ENCODE measurements around the gene ITM2B. TPM values are rescaled to one million over a fixed set of nuclear protein-coding genes. Genes with fewer than 3 reads are reported as not detected.

Gene ITM2B
- total and polyA plus RNA-seq, 7 donors: 105 to 219 (median 154) TPM

GRCh38 chr13:48315969-48316650, 83.1 kb downstream of the ITM2B start:
- no peak for TF ChIP-seq CTCF (IDR thresholded peaks at IDR 0.05)
- H3K27me3 ChIP-seq (ENCODE audit: insufficient read depth in 3 of 3, low read length in 2 of 3): no peaks in the 10 kb centered on the region
- no peak overlapping the region for H3K27ac ChIP-seq
- no peak overlapping the region for H3K4me3 ChIP-seq
- peaks cover 0 to 2% of the 10 kb centered on the region in 2 donors for H3K36me3 ChIP-seq (ENCODE audit: insufficient read depth in 1 of 2, low read depth in 1 of 2)
- H3K9me3 ChIP-seq: peaks cover 4% of the 10 kb centered on the region
- DNase-seq (no peak), ATAC-seq (no peak)
- intact Hi-C loops (cut with DNase I): no loop called here
- H3K4me1 ChIP-seq: no peaks in the 10 kb centered on the region
- 59 to 60% (median 59%) methylated on average over 17 of the region's 17 CpGs for WGBS, 3 donors

- 84 to 91% (median 89%) methylated on average over 41 to 43 of the region's 43 CpGs for WGBS, 3 donors
- no peak overlapping the region for H3K4me3 ChIP-seq
- H3K36me3 ChIP-seq (ENCODE audit: insufficient read depth in 1 of 2, low read depth in 1 of 2): peaks cover 0 to 2% of the 10 kb centered on the region in 2 donors
- H3K4me1 ChIP-seq: no peaks in the 10 kb centered on the region
- DNase-seq (no peak), ATAC-seq (peak in 3 of 4 donors; percentile 14 to 16 (median 15))
- intact Hi-C loops (cut with DNase I): no loop called here
- peaks cover 9% of the 10 kb centered on the region for H3K9me3 ChIP-seq
- no peaks in the 10 kb centered on the region for H3K27me3 ChIP-seq (ENCODE audit: insufficient read depth in 3 of 3, low read length in 2 of 3)
- TF ChIP-seq CTCF (IDR thresholded peaks at IDR 0.05): no peak
- H3K27ac ChIP-seq: peak overlapping the region; percentile 9
Observed at GRCh38 chr13:48316826-48317510, 84.0 kb downstream of the ITM2B start.

- H3K4me3 ChIP-seq: peak overlapping the region; percentile 41
- DNase-seq (peak in 1 of 2 donors; percentile 54), ATAC-seq (peak; percentile 27 to 45 (median 30))
- H3K4me1 ChIP-seq: no peaks in the 10 kb centered on the region
- H3K27me3 ChIP-seq (ENCODE audit: insufficient read depth in 3 of 3, low read length in 2 of 3): no peaks in the 10 kb centered on the region
- TF ChIP-seq CTCF (IDR thresholded peaks at IDR 0.05): no peak
- intact Hi-C loops (cut with DNase I): no loop called here
- WGBS, 3 donors: 73 to 79% (median 74%) methylated on average over 40 to 41 of the region's 41 CpGs
- peaks cover 16% of the 10 kb centered on the region for H3K9me3 ChIP-seq
- no peak overlapping the region for H3K27ac ChIP-seq
- H3K36me3 ChIP-seq (ENCODE audit: insufficient read depth in 1 of 2, low read depth in 1 of 2): peaks cover 0 to 2% of the 10 kb centered on the region in 2 donors
Observed at GRCh38 chr13:48317511-48318376, 84.7 kb downstream of the ITM2B start.

- ATAC-seq: peak; percentile 28 to 43 (median 38)
- H3K27me3 ChIP-seq (ENCODE audit: insufficient read depth in 3 of 3, low read length in 2 of 3): no peaks in the 10 kb centered on the region
- peak overlapping the region; percentile 41 for H3K4me3 ChIP-seq
- peak in 1 of 2 donors; percentile 50 for DNase-seq
- 70 to 74% (median 73%) methylated on average over 25 to 28 of the region's 28 CpGs for WGBS, 3 donors
- H3K4me1 ChIP-seq: no peaks in the 10 kb centered on the region
- intact Hi-C loops (cut with DNase I): no loop called here
- no peak overlapping the region for H3K27ac ChIP-seq
- TF ChIP-seq CTCF (IDR thresholded peaks at IDR 0.05): no peak
- peaks cover 21% of the 10 kb centered on the region for H3K9me3 ChIP-seq
- H3K36me3 ChIP-seq (ENCODE audit: insufficient read depth in 1 of 2, low read depth in 1 of 2): peaks cover 0 to 2% of the 10 kb centered on the region in 2 donors
Observed at GRCh38 chr13:48318377-48318811, 85.4 kb downstream of the ITM2B start.

Data from psoas muscle (tissue), 8 donors.